ENCODE measurements around the gene NCK2.

- TF ChIP-seq, protein P1, sequence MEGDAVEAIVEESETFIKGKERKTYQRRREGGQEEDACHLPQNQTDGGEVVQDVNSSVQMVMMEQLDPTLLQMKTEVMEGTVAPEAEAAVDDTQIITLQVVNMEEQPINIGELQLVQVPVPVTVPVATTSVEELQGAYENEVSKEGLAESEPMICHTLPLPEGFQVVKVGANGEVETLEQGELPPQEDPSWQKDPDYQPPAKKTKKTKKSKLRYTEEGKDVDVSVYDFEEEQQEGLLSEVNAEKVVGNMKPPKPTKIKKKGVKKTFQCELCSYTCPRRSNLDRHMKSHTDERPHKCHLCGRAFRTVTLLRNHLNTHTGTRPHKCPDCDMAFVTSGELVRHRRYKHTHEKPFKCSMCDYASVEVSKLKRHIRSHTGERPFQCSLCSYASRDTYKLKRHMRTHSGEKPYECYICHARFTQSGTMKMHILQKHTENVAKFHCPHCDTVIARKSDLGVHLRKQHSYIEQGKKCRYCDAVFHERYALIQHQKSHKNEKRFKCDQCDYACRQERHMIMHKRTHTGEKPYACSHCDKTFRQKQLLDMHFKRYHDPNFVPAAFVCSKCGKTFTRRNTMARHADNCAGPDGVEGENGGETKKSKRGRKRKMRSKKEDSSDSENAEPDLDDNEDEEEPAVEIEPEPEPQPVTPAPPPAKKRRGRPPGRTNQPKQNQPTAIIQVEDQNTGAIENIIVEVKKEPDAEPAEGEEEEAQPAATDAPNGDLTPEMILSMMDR (IDR thresholded peaks at IDR 0.05; ENCODE audit: low read depth, low read length, poor library complexity, severe bottlenecking) = no peak
- no peak for TF ChIP-seq EZH2phosphoT487 (IDR thresholded peaks at IDR 0.05; ENCODE audit: borderline replicate concordance, low read length)
Observed at GRCh38 chr2:105739426-105739825, 5.3 kb upstream of the NCK2 start.

Measured in DOHH2 (cell line).